NCI-H446 treated with DMSO at 0.1 percent for 48 hours (cell line): ENCODE results near the gene HSD11B2.

Experiments used
- DNase-seq: peaks from one replicate; lab custom pipeline; 2025; lab: John Stamatoyannopoulos, UW

HSD11B2 gene

GRCh38 chr16:67451704-67452435, 20.9 kb downstream of the HSD11B2 start:
- DNase-seq, result no peak

- no peak for DNase-seq
Measured at GRCh38 chr16:67454104-67454503, 23.2 kb downstream of the HSD11B2 start.

- no peak for DNase-seq
Measured at GRCh38 chr16:67454852-67455251, 23.9 kb downstream of the HSD11B2 start.

GRCh38 chr16:67456391-67457081, 25.6 kb downstream of the HSD11B2 start:
- peak; percentile 71 for DNase-seq

- DNase-seq, result no peak
Measured at GRCh38 chr16:67457611-67458010, 26.7 kb downstream of the HSD11B2 start.

- no peak for DNase-seq
Measured at GRCh38 chr16:67458121-67458641, 27.3 kb downstream of the HSD11B2 start.

GRCh38 chr16:67459066-67459860, 28.3 kb downstream of the HSD11B2 start:
- DNase-seq, result peak; percentile 14

GRCh38 chr16:67459861-67460150, 28.9 kb downstream of the HSD11B2 start:
- no peak for DNase-seq

GRCh38 chr16:67460168-67460567, 29.2 kb downstream of the HSD11B2 start:
- no peak for DNase-seq

- no peak for DNase-seq
Measured at GRCh38 chr16:67460961-67461360, 30.0 kb downstream of the HSD11B2 start.

GRCh38 chr16:67461600-67462278, 30.8 kb downstream of the HSD11B2 start:
- no peak for DNase-seq

- no peak for DNase-seq
Measured at GRCh38 chr16:67462279-67462655, 31.3 kb downstream of the HSD11B2 start.

- no peak for DNase-seq
Measured at GRCh38 chr16:67463059-67463458, 32.1 kb downstream of the HSD11B2 start.

GRCh38 chr16:67463691-67464090, 32.8 kb downstream of the HSD11B2 start:
- DNase-seq, result no peak

- DNase-seq, result no peak
Measured at GRCh38 chr16:67464565-67464964, 33.6 kb downstream of the HSD11B2 start.

- DNase-seq, result no peak
Measured at GRCh38 chr16:67466581-67466980, 35.7 kb downstream of the HSD11B2 start.

- no peak for DNase-seq
Measured at GRCh38 chr16:67468731-67469130, 37.8 kb downstream of the HSD11B2 start.

- DNase-seq, result peak; percentile 28
Measured at GRCh38 chr16:67470359-67470758, 39.4 kb downstream of the HSD11B2 start.

- DNase-seq, result no peak
Measured at GRCh38 chr16:67471758-67472384, 41.0 kb downstream of the HSD11B2 start.

GRCh38 chr16:67474551-67475455, 43.9 kb downstream of the HSD11B2 start:
- DNase-seq, result no peak
